ENCODE results near the gene IGF2R.

GRCh38 chr6:160035241-160035640 is 66.4 kb downstream of the IGF2R start:
- no peak for TF ChIP-seq CTCF (optimal IDR thresholded peaks at IDR 0.05 in 1 of 3, IDR thresholded peaks at IDR 0.05 in 1 of 3, conservative IDR thresholded peaks at IDR 0.05 in 1 of 3; ENCODE audit: extremely low read depth in 1 of 3, insufficient read depth in 2 of 3, low read length in 3 of 3)
- TF ChIP-seq EZH2 (IDR thresholded peaks at IDR 0.05; ENCODE audit: low read length) = no peak

Measured in keratinocyte (primary cell).